HPDE6-E6E7 (cell line): Measurements from ENCODE around the gene TPRA1.

ENCODE experiments used
- DNase-seq: peaks from one replicate; pipeline ENCODE4 v3.0.0; 2011; ENCODE audit warnings: missing footprints; ENCODE audit errors: extremely low spot score

The TPRA1 gene

GRCh38 chr3:127590593-127591465, at the start of gene TPRA1:
TPRA1 (minus strand) TSS chr3:127590733; CDS start chr3:127580146, 10,587 bp downstream.
- DNase-seq: peak; percentile 96

DNA sequence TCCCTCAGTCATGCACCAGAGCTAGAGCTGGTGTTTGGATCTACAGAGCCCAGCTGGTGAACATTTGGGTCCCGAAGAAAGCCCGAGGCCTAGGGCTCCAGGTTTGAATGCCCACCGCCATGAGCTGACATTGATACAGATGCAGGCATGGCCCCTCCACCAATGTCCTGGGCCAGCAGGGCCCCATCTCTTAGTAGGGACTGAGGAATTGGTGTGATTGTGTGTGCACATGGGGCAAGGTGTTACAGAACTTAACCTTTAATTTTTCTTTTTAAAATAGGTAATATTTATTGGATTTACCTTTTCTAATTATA, 49.5 kb upstream of the TPRA1 start:
- no peak for DNase-seq

GRCh38 chr3:127639173-127640041, 48.9 kb upstream of the TPRA1 start:
- peak; percentile 50 for DNase-seq

- no peak for DNase-seq
Observed at GRCh38 chr3:127637971-127638370, 47.4 kb upstream of the TPRA1 start.

DNA sequence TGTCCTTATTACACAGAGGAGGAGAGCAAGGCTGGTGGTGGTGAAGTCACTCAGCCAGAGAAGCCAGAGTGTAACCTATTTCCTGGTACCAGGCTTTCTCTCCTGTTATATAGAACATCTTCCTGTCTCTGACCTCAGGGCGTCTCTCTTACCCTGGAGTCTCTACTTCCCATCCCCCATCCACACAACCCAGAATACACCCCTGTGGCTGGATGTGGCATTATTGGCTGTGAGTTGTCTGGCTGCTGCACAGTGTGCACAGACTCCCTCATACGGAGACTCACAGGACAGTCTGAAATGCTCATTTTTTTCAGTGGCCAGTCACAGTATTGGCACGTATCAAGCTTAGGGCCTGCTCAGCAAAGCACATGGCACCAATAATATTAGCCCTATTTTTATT, 47.0 kb upstream of the TPRA1 start:
- DNase-seq: no peak

DNA sequence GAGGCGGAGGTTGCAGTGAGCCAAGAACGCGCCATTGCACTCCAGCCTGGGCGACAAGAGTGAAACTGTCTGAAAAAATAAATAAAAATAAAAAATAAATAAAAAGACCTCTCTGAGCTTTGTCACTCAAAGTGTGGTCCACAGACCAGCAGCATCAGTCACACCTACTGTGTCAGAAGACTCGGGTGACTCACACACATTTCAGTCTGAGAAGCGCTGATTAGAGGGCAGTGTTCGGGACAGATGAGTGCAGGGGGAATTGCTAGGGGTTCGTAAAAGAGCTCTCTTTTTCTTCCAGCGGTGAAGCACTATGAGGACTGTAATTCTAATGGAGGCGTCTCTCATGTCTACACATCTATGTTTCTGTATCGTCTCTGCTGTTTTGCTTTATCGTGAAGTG, 44.1 kb upstream of the TPRA1 start:
- no peak for DNase-seq

DNA sequence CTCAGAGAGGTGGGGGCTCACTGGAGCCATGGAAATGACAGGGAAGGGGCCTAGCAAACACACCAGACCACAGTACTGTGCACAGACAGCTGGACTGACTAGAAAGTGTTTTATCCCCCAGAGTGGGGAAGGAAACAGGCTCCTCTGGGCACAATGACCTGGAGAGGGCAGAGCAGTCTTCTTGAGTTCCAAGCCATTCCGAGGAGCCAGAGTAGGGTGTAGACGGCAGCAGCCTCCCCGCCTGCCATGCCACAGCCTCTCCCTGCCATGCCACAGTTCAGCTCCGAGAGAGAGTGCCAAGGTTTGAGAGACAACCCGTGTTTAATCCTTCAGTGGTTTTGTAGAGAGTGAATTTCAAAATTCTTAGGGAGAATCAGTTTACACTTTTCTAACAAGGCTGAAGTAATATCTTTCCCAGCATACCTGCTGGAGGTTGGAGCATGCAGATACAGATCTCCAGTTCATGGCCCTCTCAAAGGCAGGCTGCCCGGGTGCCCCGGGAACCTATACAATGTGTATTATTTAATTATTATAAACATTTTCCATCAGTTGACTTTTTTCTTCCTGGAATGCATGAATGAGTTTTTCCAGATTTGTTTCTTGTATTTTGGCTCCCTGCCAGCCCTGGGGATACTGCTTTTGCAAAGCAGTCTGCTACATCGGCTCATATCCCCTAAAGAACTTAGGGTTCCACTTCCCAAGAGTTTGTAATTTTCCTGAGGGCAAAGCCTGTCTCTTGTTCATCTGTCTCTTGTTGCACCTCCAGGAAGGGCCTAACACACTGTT, 41.7 kb upstream of the TPRA1 start:
- no peak for DNase-seq

- DNase-seq: no peak
Observed at GRCh38 chr3:127630811-127631714, 40.5 kb upstream of the TPRA1 start.

DNA sequence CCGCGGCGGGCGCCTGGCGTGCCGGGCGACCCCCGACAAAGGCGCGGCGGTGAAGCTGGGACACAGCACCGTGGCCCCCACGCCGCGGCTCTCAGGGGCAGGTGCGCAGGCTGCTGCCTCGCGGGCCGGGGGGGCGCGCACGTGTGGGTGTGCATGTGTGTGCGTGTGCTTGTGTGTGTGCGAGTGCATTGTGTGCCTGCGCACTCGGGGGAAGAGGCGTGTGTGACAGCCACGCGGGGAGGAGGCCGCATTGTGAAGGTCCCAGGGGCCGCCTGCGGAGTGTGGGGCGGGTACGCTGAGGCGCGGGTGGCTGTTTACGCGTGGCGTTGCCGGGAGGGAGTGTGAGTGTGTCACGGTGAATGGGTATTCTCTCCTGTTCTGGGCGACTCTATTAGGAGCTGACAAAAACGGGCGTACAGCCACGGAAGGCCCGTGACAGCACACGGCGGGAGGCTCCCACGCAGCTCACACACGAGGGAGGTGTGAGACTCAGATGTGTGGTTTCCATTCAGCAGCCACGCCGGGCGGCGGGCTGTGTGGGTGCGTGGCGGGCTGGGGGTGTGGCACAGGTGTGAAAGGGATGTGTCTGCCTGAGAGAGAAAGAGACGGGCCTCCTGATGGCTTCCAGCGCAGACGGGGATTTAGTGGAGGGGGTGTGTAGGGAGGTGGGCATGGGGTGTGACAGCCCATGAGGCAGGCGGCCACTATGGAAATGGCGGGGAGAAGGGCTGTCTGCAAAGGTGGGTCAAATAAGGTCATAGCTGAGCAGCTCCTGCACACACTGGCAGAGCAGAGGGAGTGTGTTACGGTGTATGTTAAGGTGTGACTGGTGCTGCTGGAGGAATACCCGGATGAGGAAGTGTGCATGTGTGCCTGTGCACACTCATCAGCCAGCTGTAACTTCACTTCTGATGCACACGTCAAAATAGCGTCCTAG, 39.2 kb upstream of the TPRA1 start:
- DNase-seq: no peak

DNA sequence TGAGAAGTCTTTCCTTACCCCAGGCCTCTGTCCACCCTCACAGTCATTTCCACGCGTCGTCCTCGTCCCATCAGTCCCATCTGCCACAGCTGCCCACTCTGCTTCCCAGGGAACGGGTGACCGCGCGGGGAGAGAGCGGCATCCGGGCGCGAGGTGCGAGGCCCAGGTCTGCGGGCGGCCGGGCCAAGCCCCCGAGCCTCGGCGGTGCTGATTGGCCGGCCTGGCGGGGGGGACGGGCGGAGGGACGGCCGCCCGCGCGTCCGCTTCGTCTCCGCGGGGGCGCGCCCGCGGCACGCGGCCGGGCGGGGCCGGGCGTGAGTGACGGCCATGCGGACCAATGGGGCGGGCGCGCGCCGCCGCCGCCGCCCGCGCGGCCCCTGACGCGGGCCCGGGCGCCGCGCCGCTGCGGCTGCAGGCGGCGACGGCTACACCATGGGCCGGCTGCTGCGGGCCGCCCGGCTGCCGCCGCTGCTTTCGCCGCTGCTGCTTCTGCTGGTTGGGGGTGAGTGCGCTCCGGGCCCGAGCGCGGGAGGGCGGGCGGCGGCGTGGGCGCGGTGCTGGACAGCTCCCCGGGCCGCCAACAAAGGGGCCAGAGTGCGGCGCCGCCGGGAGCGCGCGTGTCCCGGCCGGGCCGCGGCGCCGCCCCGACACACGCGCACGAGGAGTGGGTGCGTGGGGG, 38.4 kb upstream of the TPRA1 start, which contains the start of gene PODXL2:
PODXL2 (plus strand) TSS at position 398 of the 679 bp plus-strand sequence; CDS start at position 433, 35 bp downstream.
- peak; percentile 87 for DNase-seq

DNA sequence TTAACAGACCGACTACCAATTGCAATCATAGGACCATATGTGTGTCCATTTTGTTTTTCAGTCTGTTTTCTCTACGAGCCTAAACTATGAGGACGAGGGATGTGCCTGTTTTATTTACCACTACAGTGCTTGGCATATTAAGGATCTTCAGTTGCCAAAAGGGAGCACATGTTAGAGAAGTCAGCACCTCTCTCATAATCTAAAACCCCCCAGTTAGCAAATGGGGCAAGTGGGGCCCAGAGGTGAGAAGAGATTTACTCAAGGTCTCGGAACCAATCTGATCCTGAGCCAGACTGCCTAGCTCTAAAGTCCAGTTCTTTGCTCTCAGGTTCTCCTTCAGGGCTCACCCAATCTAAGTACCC, 37.9 kb upstream of the TPRA1 start:
- DNase-seq: no peak

DNA sequence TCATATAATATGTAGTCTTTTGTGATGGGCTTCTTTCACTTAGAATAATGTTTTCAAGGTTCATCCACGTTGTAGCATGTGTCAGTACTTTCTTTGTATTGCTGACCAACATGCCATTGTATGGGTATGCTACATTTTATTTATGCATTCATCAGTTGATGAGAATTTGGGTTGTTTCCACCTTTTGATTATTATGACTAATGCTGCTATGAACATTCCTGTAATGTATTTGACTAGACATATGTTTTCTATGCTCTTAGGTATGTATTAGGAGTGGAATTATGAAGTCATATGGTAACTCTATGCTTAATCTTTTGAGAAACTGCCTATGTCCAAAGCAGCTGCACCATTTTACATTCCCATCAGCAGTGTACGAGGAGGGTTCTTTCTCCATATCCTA, 35.3 kb upstream of the TPRA1 start:
- DNase-seq: no peak

GRCh38 chr3:127624063-127624462, 33.5 kb upstream of the TPRA1 start:
- DNase-seq: no peak

- DNase-seq: no peak
Observed at GRCh38 chr3:127622772-127623576, 32.4 kb upstream of the TPRA1 start.

DNA sequence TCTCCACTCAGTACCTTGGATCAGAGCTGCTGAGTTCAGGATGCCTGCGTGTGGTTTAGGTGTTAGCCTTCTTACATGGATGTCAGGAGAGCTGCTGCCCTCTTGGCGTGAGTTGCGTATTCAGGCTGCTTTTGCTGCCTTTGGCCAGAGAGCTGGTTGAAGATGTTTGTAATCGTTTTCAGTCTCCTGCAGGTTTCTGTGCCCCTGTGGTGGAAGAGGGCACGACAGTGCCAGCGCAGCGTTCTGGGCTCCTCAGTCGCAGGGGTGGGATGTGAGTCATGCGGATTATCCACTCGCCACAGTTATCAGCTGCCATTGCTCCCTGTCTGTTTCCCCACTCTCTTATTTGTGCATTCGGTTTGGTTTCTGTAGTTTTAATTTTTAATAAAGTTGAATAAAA, 31.5 kb upstream of the TPRA1 start:
- no peak for DNase-seq

DNA sequence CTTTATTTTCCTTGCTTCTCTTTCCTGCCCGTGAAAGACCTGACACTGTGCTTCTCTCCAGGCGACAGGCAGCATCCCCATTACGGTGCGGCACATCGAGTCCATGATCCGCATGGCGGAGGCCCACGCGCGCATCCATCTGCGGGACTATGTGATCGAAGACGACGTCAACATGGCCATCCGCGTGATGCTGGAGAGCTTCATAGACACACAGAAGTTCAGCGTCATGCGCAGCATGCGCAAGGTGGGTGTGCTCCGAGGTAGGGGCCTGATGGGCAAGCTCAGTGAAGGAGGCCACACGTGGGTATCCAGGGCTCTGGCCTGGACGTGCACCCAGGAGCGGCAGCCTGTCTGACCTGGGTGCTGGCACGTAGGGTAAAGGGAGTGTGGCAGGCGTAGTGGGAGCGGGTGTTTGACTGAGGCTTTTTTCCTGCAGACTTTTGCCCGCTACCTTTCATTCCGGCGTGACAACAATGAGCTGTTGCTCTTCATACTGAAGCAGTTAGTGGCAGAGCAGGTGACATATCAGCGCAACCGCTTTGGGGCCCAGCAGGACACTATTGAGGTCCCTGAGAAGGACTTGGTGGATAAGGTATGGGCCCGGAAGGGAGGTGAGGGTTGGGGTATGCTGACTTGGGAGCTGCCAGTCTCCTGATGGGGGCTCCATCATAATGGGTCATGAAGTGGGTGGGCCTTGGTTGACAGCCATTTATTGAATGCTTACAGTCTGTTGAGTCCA, 30.3 kb upstream of the TPRA1 start:
- no peak for DNase-seq

GRCh38 chr3:127618891-127619290, 28.4 kb upstream of the TPRA1 start:
- DNase-seq: no peak
